Adipose tissue (tissue), 3 donors: Measurements from ENCODE around the gene JOSD2. TPM values are rescaled to one million over a fixed set of nuclear protein-coding genes. Genes with fewer than 3 reads are reported as not detected.
"Not testable (repeated sequence)": the region's sequence is repeated elsewhere in the genome, so short reads cannot be mapped to it uniquely, and the experiment has no call there.

Experiments used
- H3K27ac ChIP-seq: one replicate; pipeline ENCODE4 v1.5.1; 2013; ENCODE audit warnings: low read depth, low read length
- WGBS, 3 donors: extraction: QIAGEN DNeasy Blood & Tissue Kit; methylation state at CpG; one replicate each; pipeline ENCODE4 v1.1.7; 2013; 5-methylcytosine and 5-hydroxymethylcytosine counted together
- polyA plus RNA-seq, 3 donors: library from polyadenylated mRNA; stranded (reverse); fragments of 200-250 nt; gene quantifications; one replicate each; pipeline ENCODE4 v1.2.3, GENCODE V29; 2013
- donor health status: healthy with polysubstance abuse.
- donor health status: Bipolar disorder and iron deficiency.
- donor health status: healthy.

JOSD2 gene
- polyA plus RNA-seq, 3 donors, result 34.9 to 61.6 (median 56.8) TPM

GRCh38 chr19:50485284-50485955 is 25.6 kb downstream of the JOSD2 start:
- no peak overlapping the region for H3K27ac ChIP-seq
- WGBS, 3 donors, result 85 to 93% (median 87%) methylated on average over 10 of the region's 10 CpGs

DNA sequence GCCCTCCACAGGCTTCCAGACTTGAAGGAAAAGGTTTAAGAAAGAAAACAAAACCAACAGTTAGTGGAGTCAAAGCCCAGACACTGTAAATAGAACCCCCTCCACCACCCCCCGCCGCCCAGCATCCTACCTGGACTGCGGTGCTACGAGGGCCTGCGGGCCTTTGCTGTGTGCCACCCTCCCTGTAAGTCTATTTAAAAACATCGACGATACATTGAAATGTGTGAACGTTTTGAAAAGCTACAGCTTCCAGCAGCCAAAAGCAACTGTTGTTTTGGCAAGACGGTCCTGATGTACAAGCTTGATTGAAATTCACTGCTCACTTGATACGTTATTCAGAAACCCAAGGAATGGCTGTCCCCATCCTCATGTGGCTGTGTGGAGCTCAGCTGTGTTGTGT is 28.1 kb downstream of the JOSD2 start:
- WGBS, 3 donors, result 89 to 91% (median 91%) methylated on average over 10 of the region's 10 CpGs
- H3K27ac ChIP-seq, result no peak overlapping the region

GRCh38 chr19:50482271-50482855 is 28.6 kb downstream of the JOSD2 start:
- 81 to 88% (median 84%) methylated on average over 10 to 16 of the region's 16 CpGs for WGBS, 3 donors
- no peak overlapping the region for H3K27ac ChIP-seq

- H3K27ac ChIP-seq, result no peak overlapping the region
- 94 to 95% (median 94%) methylated on average over 23 to 27 of the region's 27 CpGs for WGBS, 3 donors
Observed at GRCh38 chr19:50481351-50482149, 29.4 kb downstream of the JOSD2 start.

GRCh38 chr19:50480281-50481111 is 30.5 kb downstream of the JOSD2 start:
- 88 to 97% (median 91%) methylated on average over 26 to 37 of the region's 37 CpGs for WGBS, 3 donors
- no peak overlapping the region for H3K27ac ChIP-seq

- H3K27ac ChIP-seq, result no peak overlapping the region
- WGBS, 3 donors, result 95 to 96% (median 96%) methylated on average over 16 of the region's 16 CpGs
Observed at GRCh38 chr19:50479761-50480251, 31.2 kb downstream of the JOSD2 start.

GRCh38 chr19:50478901-50479715 is 31.9 kb downstream of the JOSD2 start:
- H3K27ac ChIP-seq, result no peak overlapping the region
- 88 to 92% (median 91%) methylated on average over 18 to 19 of the region's 19 CpGs for WGBS, 3 donors

GRCh38 chr19:50477751-50478515 is 33.1 kb downstream of the JOSD2 start:
- WGBS, 3 donors, result 92 to 96% (median 95%) methylated on average over 17 of the region's 17 CpGs
- H3K27ac ChIP-seq, result no peak overlapping the region

DNA sequence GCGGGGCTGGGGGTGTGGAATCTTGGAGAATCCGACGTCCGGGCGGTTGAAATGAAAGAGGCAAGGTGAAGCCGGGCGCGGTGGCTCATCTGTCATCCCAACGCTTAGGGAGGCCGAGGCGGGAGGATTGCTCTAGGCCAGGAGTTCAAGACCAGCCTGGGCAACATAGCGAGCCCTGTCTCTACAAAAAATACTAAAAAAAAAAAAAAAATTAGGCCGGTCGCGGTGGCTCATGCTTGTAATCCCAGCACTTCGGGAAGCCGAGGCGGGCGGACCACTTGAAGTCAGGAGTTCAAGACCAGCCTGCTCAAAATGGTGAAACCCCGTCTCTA is 34.1 kb downstream of the JOSD2 start:
- 19 to 26% (median 20%) methylated on average over 20 of the region's 20 CpGs for whole genome bisulfite sequencing, 3 donors
- H3K27ac ChIP-seq, result no peak overlapping the region

GRCh38 chr19:50476224-50476906 is 34.6 kb downstream of the JOSD2 start, which contains the start of the genes EMC10 and GARIN5A:
Gene EMC10, plus strand, starts transcription at chr19:50476507. Its CDS starts 38 bp downstream, at chr19:50476545.
Gene GARIN5A, minus strand, starts transcription at chr19:50476848. Its CDS starts 460 bp downstream, at chr19:50476388.
- H3K27ac ChIP-seq, result no peak within 1 kb of the TSS
- 2 to 4% (median 3%) methylated on average over 48 to 58 of the region's 58 CpGs for WGBS, 3 donors

DNA sequence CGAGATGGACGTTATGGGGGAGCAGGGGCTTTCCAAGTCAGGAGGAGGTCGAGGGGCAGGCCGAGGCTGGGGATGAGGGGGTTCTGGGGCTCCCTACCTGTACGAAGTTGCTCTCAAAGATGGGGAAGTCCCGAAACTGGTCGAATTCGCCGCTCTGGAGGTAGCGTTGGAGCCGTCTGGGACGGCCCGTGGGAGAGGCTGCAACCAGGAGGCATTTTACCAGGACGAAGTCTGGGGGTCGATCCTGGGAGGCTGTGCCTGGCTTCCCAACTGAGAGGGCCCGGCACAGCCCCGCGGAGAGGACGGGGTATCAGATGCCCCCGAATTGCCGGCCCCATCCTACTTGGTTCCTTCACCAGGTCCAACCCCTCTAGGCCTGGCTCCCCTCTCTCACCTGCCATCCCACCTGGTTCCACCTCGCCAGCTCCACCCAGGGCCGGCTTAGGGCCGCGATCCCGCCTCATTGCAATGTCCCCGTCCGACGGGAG is 35.2 kb downstream of the JOSD2 start:
- no peak overlapping the region for H3K27ac ChIP-seq
- WGBS, 3 donors, result 66 to 77% (median 73%) methylated on average over 22 to 29 of the region's 29 CpGs

DNA sequence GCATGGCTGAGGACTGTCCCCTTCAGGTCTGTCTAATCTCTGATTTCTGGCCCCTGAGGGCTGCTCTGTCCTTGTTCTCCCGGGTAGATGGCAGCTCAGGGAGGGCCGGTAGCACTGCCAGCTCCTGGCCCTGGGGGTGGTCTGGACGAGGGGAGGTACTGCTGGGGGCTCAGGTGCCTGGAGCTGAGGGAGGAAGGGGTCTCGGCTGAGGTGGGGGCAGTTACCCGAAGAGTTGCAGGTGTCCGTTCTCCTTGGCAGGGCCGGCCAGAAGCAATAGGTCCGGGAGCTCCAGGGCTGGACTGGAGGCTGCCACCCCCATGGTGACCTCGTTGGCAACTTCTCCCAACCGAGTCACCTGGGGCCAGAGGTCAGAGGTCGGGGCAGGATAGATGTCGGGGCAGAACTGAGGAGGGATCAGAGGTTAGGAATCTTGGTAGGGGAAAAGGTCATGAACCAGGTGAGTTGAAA is 35.9 kb downstream of the JOSD2 start:
- H3K27ac ChIP-seq, result no peak overlapping the region
- WGBS, 3 donors, result 73 to 82% (median 77%) methylated on average over 12 of the region's 12 CpGs

DNA sequence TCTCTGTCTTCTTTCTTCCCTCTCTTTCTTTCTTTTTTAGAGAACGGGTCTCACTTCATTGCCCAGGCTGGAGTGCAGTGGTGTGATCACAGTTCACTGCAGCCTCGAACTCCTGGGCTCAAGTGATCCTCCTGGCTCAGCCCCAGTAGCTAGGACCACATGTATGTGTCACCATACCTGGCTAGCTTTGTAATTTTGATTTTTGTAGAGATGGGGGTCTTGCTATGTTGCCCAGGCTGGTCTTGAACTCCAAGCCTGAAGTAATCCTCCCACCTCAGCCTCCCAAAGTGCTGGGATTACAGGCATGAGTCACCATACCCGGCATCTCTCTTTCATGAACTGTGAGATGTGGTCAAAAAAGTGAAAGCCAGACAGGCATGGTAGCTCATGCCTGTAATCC is 37.7 kb downstream of the JOSD2 start:
- H3K27ac ChIP-seq, result not testable (repeated sequence)
- WGBS, 3 donors, result 69 to 75% (median 74%) methylated on average over 3 of the region's 3 CpGs

- 86 to 90% (median 87%) methylated on average over 6 of the region's 6 CpGs for WGBS, 3 donors
- no peak overlapping the region for H3K27ac ChIP-seq
Observed at GRCh38 chr19:50468818-50469217, 42.2 kb downstream of the JOSD2 start.

GRCh38 chr19:50467566-50467965 is 43.4 kb downstream of the JOSD2 start:
- 72 to 81% (median 76%) methylated on average over 18 of the region's 18 CpGs for WGBS, 3 donors
- H3K27ac ChIP-seq, result no peak overlapping the region

DNA sequence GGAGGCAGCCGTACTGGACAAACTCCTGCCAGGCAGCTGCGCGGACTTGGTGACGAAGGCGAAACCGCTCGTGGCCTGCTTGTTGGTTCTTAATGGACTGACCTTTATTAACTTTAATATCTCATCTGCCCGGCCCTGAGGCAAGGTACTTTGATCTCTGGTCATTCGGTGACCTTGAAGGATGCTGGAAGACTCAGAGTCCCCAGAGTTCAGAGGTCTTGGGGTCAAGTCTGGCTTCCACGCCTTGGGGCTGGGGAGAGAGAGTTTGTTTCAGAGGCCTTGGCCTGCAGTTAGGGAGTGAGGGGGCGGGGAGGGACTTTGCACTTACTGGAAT is 44.3 kb downstream of the JOSD2 start:
- no peak overlapping the region for H3K27ac ChIP-seq
- WGBS, 3 donors, result 77 to 86% (median 81%) methylated on average over 11 of the region's 11 CpGs
